Mucosa of descending colon (tissue), 3 donors: ENCODE measurements around the gene AFAP1L1. TPM values are rescaled to one million over a fixed set of nuclear protein-coding genes. Genes with fewer than 3 reads are reported as not detected.

Source experiments
- ATAC-seq: fragments of 200-7000 bp; cut with Tn5 transposase; one replicate; pipeline ENCODE4 v1.9.1; 2020; ENCODE audit warnings: mild to moderate bottlenecking, moderate library complexity
- DNase-seq, 3 donors: peaks; one replicate each; pipeline ENCODE4 v3.0.0-alpha.2; 2020
- H3K36me3 ChIP-seq: fragments of 200-600 bp; one replicate; pipeline ENCODE4 v1.8.0; 2021; ENCODE audit warnings: low read depth, mild to moderate bottlenecking
- H3K4me1 ChIP-seq: fragments of 200-600 bp; one replicate; pipeline ENCODE4 v1.8.0; 2021; ENCODE audit warnings: low read depth, mild to moderate bottlenecking
- H3K4me3 ChIP-seq: fragments of 200-600 bp; one replicate; pipeline ENCODE4 v1.8.0; 2021; ENCODE audit warnings: mild to moderate bottlenecking
- H3K9me3 ChIP-seq: fragments of 200-600 bp; one replicate; pipeline ENCODE4 v1.8.0; 2021; ENCODE audit warnings: mild to moderate bottlenecking
- intact Hi-C, 2 donors: fragments of 100-400 bp; cut with DNase I in 1 of 2; cut with micrococcal nuclease in 1 of 2; formaldehyde crosslinking; loops; one replicate each; pipeline versions ENCODE4 v1.11.0 to v1.11.1; 2022; cut with DNase I, micrococcal nuclease
- total RNA-seq, 3 donors: library from RNA; stranded (reverse); fragmentation: NEBNext Ultra II Directional in 2 of 3; extraction: Animal tissue kit (Norgen Biotek cat#: 25700) in 2 of 3; gene quantifications; one replicate each; pipeline versions ENCODE4 v1.2.1 to v1.2.4, GENCODE V29; 2021 to 2023
- TF ChIP-seq, protein P1 (sequence below): fragments of 200-600 bp; IDR thresholded peaks from one replicate; pipeline ENCODE4 v1.8.0; 2022; ENCODE audit warnings: antibody characterized with exemption, mild to moderate bottlenecking
- donor health status: DM: no; HTN: no; CAD: no; lungs with moderate emphysema.
- donor health status: DM: no; HTN: no; CAD: no.
- donor health status: DM: no; HTN: yes; CAD: no.

AFAP1L1 gene
- total RNA-seq, 3 donors from 2014 or later = 1.5 to 7.3 (median 1.9) TPM

DNA sequence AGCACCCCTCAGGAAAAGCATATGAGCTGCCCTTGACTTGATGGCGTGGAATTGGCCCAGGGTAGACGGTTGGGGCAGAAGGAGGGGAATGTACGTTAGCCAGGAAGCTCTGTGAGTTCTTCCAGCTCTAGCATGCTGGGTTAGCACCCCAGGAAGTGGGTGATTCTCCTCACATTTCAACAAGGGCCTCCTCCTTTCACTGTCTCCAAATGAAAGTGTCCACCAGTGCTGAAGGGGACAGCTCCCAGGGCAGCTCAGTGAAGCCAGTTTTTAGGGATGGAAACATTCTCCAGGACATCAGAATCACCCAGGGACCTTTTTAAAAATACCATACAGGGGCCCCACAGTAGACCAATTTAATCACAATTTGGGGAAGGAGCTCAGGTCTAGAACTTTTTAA lies 17.2 kb upstream of the AFAP1L1 start:
- intact Hi-C loops = no loop called here
- TF ChIP-seq, protein P1, sequence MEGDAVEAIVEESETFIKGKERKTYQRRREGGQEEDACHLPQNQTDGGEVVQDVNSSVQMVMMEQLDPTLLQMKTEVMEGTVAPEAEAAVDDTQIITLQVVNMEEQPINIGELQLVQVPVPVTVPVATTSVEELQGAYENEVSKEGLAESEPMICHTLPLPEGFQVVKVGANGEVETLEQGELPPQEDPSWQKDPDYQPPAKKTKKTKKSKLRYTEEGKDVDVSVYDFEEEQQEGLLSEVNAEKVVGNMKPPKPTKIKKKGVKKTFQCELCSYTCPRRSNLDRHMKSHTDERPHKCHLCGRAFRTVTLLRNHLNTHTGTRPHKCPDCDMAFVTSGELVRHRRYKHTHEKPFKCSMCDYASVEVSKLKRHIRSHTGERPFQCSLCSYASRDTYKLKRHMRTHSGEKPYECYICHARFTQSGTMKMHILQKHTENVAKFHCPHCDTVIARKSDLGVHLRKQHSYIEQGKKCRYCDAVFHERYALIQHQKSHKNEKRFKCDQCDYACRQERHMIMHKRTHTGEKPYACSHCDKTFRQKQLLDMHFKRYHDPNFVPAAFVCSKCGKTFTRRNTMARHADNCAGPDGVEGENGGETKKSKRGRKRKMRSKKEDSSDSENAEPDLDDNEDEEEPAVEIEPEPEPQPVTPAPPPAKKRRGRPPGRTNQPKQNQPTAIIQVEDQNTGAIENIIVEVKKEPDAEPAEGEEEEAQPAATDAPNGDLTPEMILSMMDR = no peak
- no peak for ATAC-seq

DNA sequence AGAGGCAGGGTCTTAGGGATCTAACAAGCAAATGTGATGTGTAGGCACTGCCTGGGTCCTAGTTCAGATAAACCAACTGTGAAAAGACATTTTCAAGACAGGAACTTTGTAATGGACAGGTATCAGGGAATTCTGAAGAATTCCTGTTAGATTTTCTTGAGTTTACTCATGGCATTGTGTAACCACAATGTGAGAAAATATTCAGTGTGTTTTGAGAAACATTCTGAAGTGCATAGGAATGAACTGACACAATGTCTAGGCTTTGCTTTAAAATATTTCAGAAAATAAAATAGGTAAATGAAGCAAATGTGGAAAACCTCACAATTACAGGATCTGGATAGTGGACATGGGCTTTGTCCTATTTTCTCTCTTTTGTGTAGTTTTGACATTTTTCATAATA lies 15.2 kb upstream of the AFAP1L1 start:
- no peaks in the 10 kb centered on the region for H3K9me3 ChIP-seq
- intact Hi-C loops = no loop called here
- no peaks in the 10 kb centered on the region for H3K4me1 ChIP-seq
- no peak overlapping the region for H3K4me3 ChIP-seq
- DNase-seq = no peak
- H3K36me3 ChIP-seq = no peaks in the 10 kb centered on the region
- no peak for ATAC-seq
- TF ChIP-seq, protein P1 = no peak

More for the DNA sequence above, 17.2 kb upstream of the AFAP1L1 start:
- Histone ChIP-seq H3K9me3 (no peaks in the 10 kb centered on the region), H3K4me3 (no peak overlapping the region), H3K36me3 (no peaks in the 10 kb centered on the region), H3K4me1 (no peaks in the 10 kb centered on the region)
- peak in 1 of 3 donors; percentile 7 for DNase-seq

DNA sequence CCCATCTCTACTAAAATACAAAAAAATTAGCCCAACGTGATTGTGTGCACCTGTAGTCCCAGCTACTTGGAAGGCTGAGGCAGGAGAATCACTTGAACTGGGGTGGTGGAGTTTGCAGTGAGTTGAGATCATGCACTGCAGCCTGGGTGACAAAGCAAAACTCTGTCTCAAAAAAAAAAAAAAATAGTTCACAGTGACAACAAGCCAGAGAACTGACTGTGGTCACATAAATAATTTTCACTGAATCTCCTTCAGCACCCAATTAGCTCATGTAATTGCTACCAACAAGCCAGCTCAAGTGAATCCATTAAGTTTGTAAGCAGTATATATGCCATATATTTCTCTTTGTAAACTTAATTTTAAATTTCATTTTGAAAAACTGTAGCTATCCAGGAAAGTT lies 14.5 kb upstream of the AFAP1L1 start:
- Histone ChIP-seq H3K4me3 (no peak overlapping the region), H3K9me3 (no peaks in the 10 kb centered on the region), H3K36me3 (no peaks in the 10 kb centered on the region), H3K4me1 (no peaks in the 10 kb centered on the region)
- DNase-seq = no peak
- ATAC-seq = no peak
- TF ChIP-seq, protein P1 = no peak
- intact Hi-C loops = no loop called here

DNA sequence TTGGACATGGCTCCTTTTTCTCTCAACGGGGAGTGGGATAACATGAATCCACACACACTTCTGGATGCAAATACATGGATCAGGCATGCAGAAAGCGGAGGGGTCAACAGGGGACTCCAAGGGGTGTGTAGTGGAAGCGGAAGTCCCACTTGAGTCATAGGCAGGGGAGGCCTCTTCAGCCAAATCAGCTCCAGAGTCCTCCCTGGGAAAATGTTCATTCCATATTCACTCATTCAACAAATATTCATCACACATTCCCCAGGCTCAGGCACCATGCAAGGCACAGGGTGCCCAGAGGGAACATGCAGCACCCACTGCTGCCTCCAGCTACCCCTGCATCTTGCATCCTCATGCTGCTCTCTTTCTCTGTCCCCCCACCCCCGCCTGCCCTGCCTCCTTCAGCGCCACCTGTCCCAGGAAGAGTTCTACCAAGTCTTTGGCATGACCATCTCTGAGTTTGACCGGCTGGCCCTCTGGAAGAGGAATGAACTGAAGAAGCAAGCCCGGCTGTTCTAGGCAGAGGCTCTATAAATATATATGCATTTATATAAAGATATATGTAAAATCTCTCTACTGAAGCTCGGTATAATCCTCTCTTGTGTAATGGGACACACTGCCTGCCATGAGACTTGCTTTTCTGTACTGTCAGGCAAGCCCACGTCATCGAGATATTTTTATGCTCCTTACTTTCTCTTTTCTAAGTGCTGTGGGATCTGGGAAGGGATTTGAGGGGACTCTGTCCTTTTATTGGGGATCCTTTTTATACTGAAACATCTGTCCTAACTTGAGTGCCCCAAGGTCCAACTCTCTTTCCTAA lies 13.6 kb upstream of the AFAP1L1 start:
- H3K4me3 ChIP-seq = no peak overlapping the region
- intact Hi-C loops = no loop called here
- no peak for ATAC-seq

DNA sequence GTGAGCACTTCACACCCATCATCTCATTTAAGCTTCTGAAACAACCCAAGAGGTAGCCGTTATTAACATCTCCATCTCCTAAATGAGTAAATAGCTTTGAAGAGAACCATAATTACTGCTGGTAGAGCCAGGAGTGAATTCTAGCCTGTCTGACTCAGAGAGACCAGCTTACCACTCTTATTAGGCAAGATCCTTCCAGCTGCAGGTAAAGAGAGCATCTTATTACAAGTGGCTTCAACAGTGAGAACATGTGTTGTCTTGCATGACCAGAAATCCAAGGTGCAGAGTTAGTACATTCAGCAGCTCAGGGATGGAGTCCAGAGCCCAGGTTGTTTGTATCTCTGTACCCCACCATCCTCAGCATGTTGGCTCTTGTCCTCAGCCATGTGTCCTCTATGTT lies 10.9 kb upstream of the AFAP1L1 start:
- Histone ChIP-seq H3K4me3 (no peak overlapping the region), H3K9me3 (no peaks in the 10 kb centered on the region), H3K36me3 (no peaks in the 10 kb centered on the region), H3K4me1 (no peaks in the 10 kb centered on the region)
- TF ChIP-seq, protein P1 = no peak
- ATAC-seq = no peak
- intact Hi-C loops = loop anchor here in 1 of 2 donors (10.0 kb wide), 1 partner anchor 116 kb away; the partner anchor contains the start of gene ABLIM3
- no peak for DNase-seq

More for the DNA sequence above, 13.6 kb upstream of the AFAP1L1 start:
- no peaks in the 10 kb centered on the region for H3K9me3 ChIP-seq
- DNase-seq = no peak
- no peaks in the 10 kb centered on the region for H3K36me3 ChIP-seq
- TF ChIP-seq, protein P1 = no peak
- no peaks in the 10 kb centered on the region for H3K4me1 ChIP-seq
